ENCODE data around the gene TAF6. TPM values are rescaled to one million over a fixed set of nuclear protein-coding genes. Genes with fewer than 3 reads are reported as not detected.

Gene TAF6
- total RNA-seq, 1 experiment from 2014 or later = 50.5 TPM

GRCh38 chr7:100128637-100128963 is 9.4 kb upstream of the TAF6 start:
- no peaks in the 10 kb centered on the region for H3K27me3 Mint-ChIP-seq (ENCODE audit: unreplicated experiment)
- CTCF ChIA-PET = interaction anchor here (0.6 kb wide), 1 partner anchor 48 kb away, joined by 3 read pairs; the partner anchor contains the start of gene GPC2
- H3K27ac Mint-ChIP-seq (ENCODE audit: unreplicated experiment) = no peak overlapping the region
- BruUV-seq (replicated peaks) = no TSS peak
- no peak overlapping the region for H3K4me3 Mint-ChIP-seq (ENCODE audit: low read depth, unreplicated experiment)
- H3K9me3 Mint-ChIP-seq (ENCODE audit: low read depth, unreplicated experiment) = no peaks in the 10 kb centered on the region
- H3K36me3 Mint-ChIP-seq (ENCODE audit: insufficient read depth, unreplicated experiment) = peaks cover 31% of the 10 kb centered on the region
- H3K4me1 Mint-ChIP-seq (ENCODE audit: low read depth, unreplicated experiment) = peaks cover 13% of the 10 kb centered on the region
- intact Hi-C loops (cut with micrococcal nuclease; ENCODE audit: unreplicated experiment) = no loop called here
- no peak for DNase-seq
- TF ChIP-seq CTCF (IDR thresholded peaks at IDR 0.05; ENCODE audit: unreplicated experiment) = no peak

GRCh38 chr7:100127866-100128636 is 8.9 kb upstream of the TAF6 start:
- H3K27me3 Mint-ChIP-seq (ENCODE audit: unreplicated experiment) = no peaks in the 10 kb centered on the region
- BruUV-seq (replicated peaks) = no TSS peak
- TF ChIP-seq CTCF (IDR thresholded peaks at IDR 0.05; ENCODE audit: unreplicated experiment) = no peak
- no peak overlapping the region for H3K27ac Mint-ChIP-seq (ENCODE audit: unreplicated experiment)
- intact Hi-C loops (cut with micrococcal nuclease; ENCODE audit: unreplicated experiment) = no loop called here
- CTCF ChIA-PET = interaction anchor here (0.6 kb wide), 1 partner anchor 49 kb away, joined by 3 read pairs; the partner anchor contains the start of gene GPC2
- H3K4me3 Mint-ChIP-seq (ENCODE audit: low read depth, unreplicated experiment) = peak overlapping the region; percentile 88
- H3K4me1 Mint-ChIP-seq (ENCODE audit: low read depth, unreplicated experiment) = peaks cover 13% of the 10 kb centered on the region
- DNase-seq = no peak
- H3K9me3 Mint-ChIP-seq (ENCODE audit: low read depth, unreplicated experiment) = no peaks in the 10 kb centered on the region
- peaks cover 31% of the 10 kb centered on the region for H3K36me3 Mint-ChIP-seq (ENCODE audit: insufficient read depth, unreplicated experiment)

- H3K9me3 Mint-ChIP-seq (ENCODE audit: low read depth, unreplicated experiment) = no peaks in the 10 kb centered on the region
- peak within 1 kb of the TSS; percentile 93 for H3K27ac Mint-ChIP-seq (ENCODE audit: unreplicated experiment)
- CTCF ChIA-PET = no interaction called here
- H3K36me3 Mint-ChIP-seq (ENCODE audit: insufficient read depth, unreplicated experiment) = peaks cover 31% of the 10 kb centered on the region
- no TSS peak for BruUV-seq (replicated peaks)
- no peaks in the 10 kb centered on the region for H3K27me3 Mint-ChIP-seq (ENCODE audit: unreplicated experiment)
- TF ChIP-seq CTCF (IDR thresholded peaks at IDR 0.05; ENCODE audit: unreplicated experiment) = no peak
- intact Hi-C loops (cut with micrococcal nuclease; ENCODE audit: unreplicated experiment) = no loop called here
- peak; percentile 83 for DNase-seq
- peak within 1 kb of the TSS; percentile 88 for H3K4me3 Mint-ChIP-seq (ENCODE audit: low read depth, unreplicated experiment)
- peaks cover 13% of the 10 kb centered on the region for H3K4me1 Mint-ChIP-seq (ENCODE audit: low read depth, unreplicated experiment)
These were observed 8.0 kb upstream of the TAF6 start, which contains the start of gene MBLAC1 for GRCh38 chr7:100126931-100127865. TSS of gene MBLAC1 (plus strand) at chr7:100126967. CDS start at chr7:100127396, 429 bp downstream.

- CTCF ChIA-PET = no interaction called here
- H3K36me3 Mint-ChIP-seq (ENCODE audit: insufficient read depth, unreplicated experiment) = peaks cover 31% of the 10 kb centered on the region
- peak overlapping the region; percentile 88 for H3K4me3 Mint-ChIP-seq (ENCODE audit: low read depth, unreplicated experiment)
- peak overlapping the region; percentile 93 for H3K27ac Mint-ChIP-seq (ENCODE audit: unreplicated experiment)
- DNase-seq = no peak
- BruUV-seq (replicated peaks) = TSS peak; percentile 75
- no peaks in the 10 kb centered on the region for H3K27me3 Mint-ChIP-seq (ENCODE audit: unreplicated experiment)
- peaks cover 6% of the 10 kb centered on the region for H3K4me1 Mint-ChIP-seq (ENCODE audit: low read depth, unreplicated experiment)
- TF ChIP-seq CTCF (IDR thresholded peaks at IDR 0.05; ENCODE audit: unreplicated experiment) = no peak
- intact Hi-C loops (cut with micrococcal nuclease; ENCODE audit: unreplicated experiment) = no loop called here
- no peaks in the 10 kb centered on the region for H3K9me3 Mint-ChIP-seq (ENCODE audit: low read depth, unreplicated experiment)
These were observed 7.2 kb upstream of the TAF6 start for GRCh38 chr7:100126239-100126930.
